ENCODE results near the gene C10orf67. TPM values are rescaled to one million over a fixed set of nuclear protein-coding genes. Genes with fewer than 3 reads are reported as not detected.
A peak's percentile ranks its signal among the peaks of the same experiment; 100 is the strongest.

C10orf67 gene
- total RNA-seq, 1 experiment from 2014 or later: not detected

GRCh38 chr10:23318359-23318758 lies 26.2 kb downstream of the C10orf67 start:
- Histone ChIP-seq H2AK5ac (ENCODE audit: insufficient read length, low read length) (no peak overlapping the region), H2AFZ (ENCODE audit: low read length) (no peak overlapping the region), H3K18ac (ENCODE audit: insufficient read length, low read depth, low read length) (no peak overlapping the region), H3K27me3 (ENCODE audit: insufficient read depth, low read length) (no peaks in the 10 kb centered on the region), H3K14ac (ENCODE audit: insufficient read depth, low read length) (no peak overlapping the region), H3K4me1 (ENCODE audit: insufficient read depth, low read length) (no peaks in the 10 kb centered on the region), H3K23me2 (ENCODE audit: insufficient read length, low read depth, low read length, poor library complexity, severe bottlenecking) (no peaks in the 10 kb centered on the region), H3T11ph (ENCODE audit: low read length) (no peak overlapping the region), H2BK12ac (ENCODE audit: insufficient read length, low read depth, low read length) (no peak overlapping the region), H4K20me1 (ENCODE audit: control insufficient read depth, insufficient read depth, insufficient read length) (no peaks in the 10 kb centered on the region), H3K56ac (ENCODE audit: insufficient read length, low read depth, low read length) (no peak overlapping the region), H3K79me2 (ENCODE audit: insufficient read depth, low read length) (no peaks in the 10 kb centered on the region), H2BK5ac (ENCODE audit: insufficient read length, low read length) (no peak overlapping the region), H3K23ac (ENCODE audit: insufficient read length, low read depth, low read length) (no peak overlapping the region), H2BK20ac (ENCODE audit: low read depth, low read length, poor library complexity, severe bottlenecking) (no peak overlapping the region), H4K5ac (ENCODE audit: insufficient read length, low read depth, low read length) (peak overlapping the region; percentile 82), H2BK120ac (ENCODE audit: low read depth, low read length, poor library complexity, severe bottlenecking) (no peak overlapping the region), H4K8ac (replicated peaks; ENCODE audit: insufficient read length, low read depth, low read length) (no peak overlapping the region), H3K9ac (ENCODE audit: extremely low read depth, insufficient read length, low read length) (no peak overlapping the region), H3K4me2 (ENCODE audit: insufficient read depth, insufficient read length, low read length) (no peak overlapping the region), H4K91ac (ENCODE audit: insufficient read length, low read depth, low read length) (no peak overlapping the region), H2BK15ac (ENCODE audit: low read depth, low read length) (no peak overlapping the region), H3K4ac (ENCODE audit: low read depth, low read length) (no peak overlapping the region), H3K9me3 (ENCODE audit: control insufficient read depth, low read depth, low read length) (no peaks in the 10 kb centered on the region), H3K27ac (ENCODE audit: insufficient read length, low read depth, low read length) (no peak overlapping the region), H3K79me1 (ENCODE audit: insufficient read depth, low read depth, low read length, poor library complexity, severe bottlenecking) (no peaks in the 10 kb centered on the region)
- Mint-ChIP-seq H3K36me3 (ENCODE audit: insufficient read depth in 1 of 3, low read depth in 3 of 3) (no peaks in the 10 kb centered on the region), H3K9me3 (no peaks in the 10 kb centered on the region), H3K27me3 (ENCODE audit: low read depth) (no peaks in the 10 kb centered on the region), H3K4me3 (no peak overlapping the region), H3K27ac (no peak overlapping the region; a peak in 1 of 7 replicates), H3K4me1 (no peaks in the 10 kb centered on the region)
- DNase-seq: no peak
- WGBS (ENCODE audit: extremely low coverage, insufficient read length, low lambda C conversion rate): no CpG with 5 or more reads among the region's 3 CpGs
- TF ChIP-seq CTCF (conservative IDR thresholded peaks at IDR 0.05): no peak

All from H9 (cell line).